ENCODE measurements around the gene OGFOD3. TPM values are rescaled to one million over a fixed set of nuclear protein-coding genes. Genes with fewer than 3 reads are reported as not detected.
"Not testable (repeated sequence)": the region's sequence is repeated elsewhere in the genome, so short reads cannot be mapped to it uniquely, and the experiment has no call there.

The OGFOD3 gene
- total RNA-seq, 2 donors from 2014 or later = 24.9 to 27.4 TPM

DNA sequence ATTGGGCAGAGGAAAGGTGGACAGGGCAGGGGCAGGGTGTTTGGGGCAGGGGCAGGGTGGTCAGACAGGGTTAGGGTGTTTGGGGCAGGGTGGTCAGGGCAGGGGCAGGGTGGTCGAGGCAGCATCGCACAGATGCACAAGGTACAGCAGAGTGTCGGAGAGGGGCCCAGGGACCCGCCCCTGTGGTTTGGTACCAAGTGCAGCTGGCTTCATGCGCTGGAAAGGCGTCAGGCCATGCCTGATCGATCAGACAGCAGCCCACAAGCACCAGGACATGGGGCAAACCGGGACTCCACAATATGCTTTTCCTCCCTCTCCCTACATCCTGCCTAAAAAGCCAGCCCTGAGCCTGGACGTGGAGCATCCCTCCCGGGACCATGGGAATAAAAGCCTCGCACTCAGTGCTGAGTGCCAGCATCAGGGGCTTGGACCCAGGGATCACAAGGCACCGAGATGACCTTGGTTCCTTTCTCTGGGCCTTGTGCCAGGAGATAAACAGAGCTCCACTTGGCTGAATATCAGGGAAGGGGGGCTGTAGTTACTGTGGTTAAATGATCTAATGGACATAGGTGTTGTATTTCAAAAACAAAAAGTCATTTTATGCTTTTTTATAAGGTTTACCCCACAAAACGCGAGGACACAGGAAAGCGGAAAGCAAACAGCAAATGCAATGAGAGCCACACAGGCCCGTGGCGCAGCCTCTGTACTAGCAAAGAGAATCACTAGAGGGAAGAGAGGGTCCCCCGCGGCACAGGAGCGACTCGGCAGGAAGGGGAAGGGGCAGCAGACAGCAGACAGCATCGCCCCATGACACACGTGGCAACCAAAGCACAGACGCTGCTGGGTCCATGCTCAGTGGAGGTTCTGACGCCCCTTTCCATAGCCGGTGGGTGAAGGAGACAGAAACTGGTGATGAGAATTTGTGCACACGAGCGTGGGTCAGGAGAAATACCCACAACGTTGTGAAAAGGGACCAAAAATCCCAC, 5.6 kb downstream of the OGFOD3 start:
- ATAC-seq (ENCODE audit: insufficient number of reproducible peaks, low FRiP score, low read depth) = no peak
- Histone ChIP-seq H3K4me1 (ENCODE audit: control insufficient read depth in 1 of 2, low read depth in 2 of 2) (peaks cover 4% of the 10 kb centered on the region in 2 donors), H3K27ac (no peak overlapping the region)

DNA sequence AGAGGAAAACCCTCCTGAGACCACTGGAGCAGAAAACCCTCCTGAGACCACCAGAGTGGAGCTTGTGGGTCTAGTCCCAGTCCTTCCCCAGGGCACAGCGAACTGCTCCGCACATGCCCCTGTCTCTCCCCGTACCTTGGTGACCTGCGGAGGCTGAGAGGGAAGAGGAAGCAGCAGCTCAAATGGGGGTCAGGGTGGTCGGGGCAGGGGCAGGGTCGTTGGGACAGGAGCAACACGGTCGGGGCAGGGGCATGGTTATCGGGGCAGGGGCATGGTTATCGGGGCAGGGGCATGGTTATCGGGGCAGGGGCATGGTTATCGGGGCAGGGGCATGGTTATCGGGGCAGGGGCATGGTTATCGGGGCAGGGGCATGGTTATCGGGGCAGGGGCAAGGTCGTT, 6.3 kb downstream of the OGFOD3 start:
- not testable (repeated sequence) for H3K36me3 ChIP-seq; H3K4me1 ChIP-seq (ENCODE audit: control insufficient read depth in 1 of 2, low read depth in 2 of 2); H3K27me3 ChIP-seq (replicated peaks; ENCODE audit: insufficient read depth); H3K27ac ChIP-seq; DNase-seq (ENCODE audit: low spot score); H3K9me3 ChIP-seq; ATAC-seq (ENCODE audit: insufficient number of reproducible peaks, low FRiP score, low read depth); H3K4me3 ChIP-seq

More for the DNA sequence above, 5.6 kb downstream of the OGFOD3 start:
- Histone ChIP-seq H3K9me3 (no peaks in the 10 kb centered on the region), H3K36me3 (peaks cover 3% of the 10 kb centered on the region), H3K4me3 (no peak overlapping the region), H3K27me3 (replicated peaks; ENCODE audit: insufficient read depth) (no peaks in the 10 kb centered on the region)
- DNase-seq (ENCODE audit: low spot score) = no peak
- TF ChIP-seq, protein P1, sequence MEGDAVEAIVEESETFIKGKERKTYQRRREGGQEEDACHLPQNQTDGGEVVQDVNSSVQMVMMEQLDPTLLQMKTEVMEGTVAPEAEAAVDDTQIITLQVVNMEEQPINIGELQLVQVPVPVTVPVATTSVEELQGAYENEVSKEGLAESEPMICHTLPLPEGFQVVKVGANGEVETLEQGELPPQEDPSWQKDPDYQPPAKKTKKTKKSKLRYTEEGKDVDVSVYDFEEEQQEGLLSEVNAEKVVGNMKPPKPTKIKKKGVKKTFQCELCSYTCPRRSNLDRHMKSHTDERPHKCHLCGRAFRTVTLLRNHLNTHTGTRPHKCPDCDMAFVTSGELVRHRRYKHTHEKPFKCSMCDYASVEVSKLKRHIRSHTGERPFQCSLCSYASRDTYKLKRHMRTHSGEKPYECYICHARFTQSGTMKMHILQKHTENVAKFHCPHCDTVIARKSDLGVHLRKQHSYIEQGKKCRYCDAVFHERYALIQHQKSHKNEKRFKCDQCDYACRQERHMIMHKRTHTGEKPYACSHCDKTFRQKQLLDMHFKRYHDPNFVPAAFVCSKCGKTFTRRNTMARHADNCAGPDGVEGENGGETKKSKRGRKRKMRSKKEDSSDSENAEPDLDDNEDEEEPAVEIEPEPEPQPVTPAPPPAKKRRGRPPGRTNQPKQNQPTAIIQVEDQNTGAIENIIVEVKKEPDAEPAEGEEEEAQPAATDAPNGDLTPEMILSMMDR (IDR thresholded peaks at IDR 0.05) = no peak

DNA sequence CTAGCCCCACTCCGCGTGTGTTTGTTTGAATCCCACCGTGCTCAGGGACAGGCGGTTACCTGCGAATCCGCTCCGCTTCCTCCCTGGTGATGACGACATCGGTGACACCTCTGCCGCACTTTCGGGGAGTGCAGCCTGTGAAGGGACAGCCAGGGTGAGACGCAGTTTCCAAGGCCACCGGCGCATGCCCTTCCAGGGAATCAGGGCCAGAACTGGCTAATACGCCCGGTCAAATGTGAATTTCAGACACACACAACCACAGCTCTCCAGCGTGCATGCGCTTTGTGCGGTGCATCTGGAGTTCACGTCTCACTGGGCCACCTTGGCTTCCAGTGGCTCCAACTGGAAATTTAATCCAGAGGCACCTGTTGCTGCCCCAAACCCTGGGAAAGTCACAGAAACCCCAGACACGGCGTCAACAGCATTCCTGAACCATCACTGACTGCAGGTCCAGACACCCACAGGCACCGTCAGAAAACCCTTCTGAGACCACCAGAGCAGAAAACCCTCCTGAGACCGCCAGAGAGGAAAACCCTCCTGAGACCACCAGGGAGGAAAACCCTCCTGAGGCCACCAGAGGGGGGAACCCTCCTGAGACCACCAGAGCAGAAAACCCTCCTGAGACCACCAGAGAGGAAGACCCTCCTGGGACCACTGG, 6.9 kb downstream of the OGFOD3 start:
- no peak for DNase-seq (ENCODE audit: low spot score)
- TF ChIP-seq, protein P1 (IDR thresholded peaks at IDR 0.05) = no peak
- Histone ChIP-seq H3K4me1 (ENCODE audit: control insufficient read depth in 1 of 2, low read depth in 2 of 2) (no peaks in the 10 kb centered on the region), H3K9me3 (no peaks in the 10 kb centered on the region), H3K36me3 (peaks cover 3% of the 10 kb centered on the region), H3K27ac (no peak overlapping the region), H3K4me3 (no peak overlapping the region), H3K27me3 (replicated peaks; ENCODE audit: insufficient read depth) (no peaks in the 10 kb centered on the region)
- no peak for ATAC-seq (ENCODE audit: insufficient number of reproducible peaks, low FRiP score, low read depth)

DNA sequence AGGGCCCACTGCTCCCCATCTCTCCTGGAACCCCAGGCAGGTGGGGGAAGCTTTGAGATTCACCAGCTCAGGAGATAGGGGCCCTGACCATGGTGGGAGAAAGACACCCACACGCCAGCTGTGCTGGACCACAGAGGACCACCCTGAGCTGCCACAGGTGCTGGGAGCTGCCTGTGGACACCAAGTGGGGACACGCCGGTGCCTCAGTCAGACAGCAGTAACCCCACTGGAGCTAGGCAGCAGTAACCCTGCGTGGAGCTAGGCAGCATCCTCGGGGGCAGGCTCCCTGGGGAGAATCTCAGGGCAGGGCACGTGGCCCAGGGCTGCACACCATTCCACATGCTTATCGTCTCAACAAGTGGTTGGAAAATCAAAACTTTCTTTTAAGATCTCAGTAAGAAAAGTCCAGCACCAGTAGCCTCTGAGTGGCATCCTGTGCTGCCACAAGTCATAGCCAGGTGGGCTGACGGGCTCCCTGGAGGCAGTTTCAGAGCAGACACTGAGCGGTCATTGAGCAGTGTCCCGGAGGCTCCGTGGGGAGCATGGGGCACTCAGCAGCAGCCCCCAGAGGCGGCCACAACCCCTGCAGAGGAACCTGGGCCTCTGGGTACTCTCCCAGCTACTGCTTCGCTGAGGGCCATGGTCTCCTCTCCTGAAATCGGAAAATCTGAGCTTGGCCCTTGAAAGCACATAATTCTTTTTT, 8.2 kb downstream of the OGFOD3 start:
- Histone ChIP-seq H3K27ac (no peak overlapping the region), H3K4me1 (ENCODE audit: control insufficient read depth in 1 of 2, low read depth in 2 of 2) (no peaks in the 10 kb centered on the region), H3K36me3 (peaks cover 3% of the 10 kb centered on the region), H3K9me3 (no peaks in the 10 kb centered on the region), H3K4me3 (no peak overlapping the region), H3K27me3 (replicated peaks; ENCODE audit: insufficient read depth) (no peaks in the 10 kb centered on the region)
- ATAC-seq (ENCODE audit: insufficient number of reproducible peaks, low FRiP score, low read depth) (no peak), DNase-seq (ENCODE audit: low spot score) (no peak)
- TF ChIP-seq, protein P1 (IDR thresholded peaks at IDR 0.05) = no peak

DNA sequence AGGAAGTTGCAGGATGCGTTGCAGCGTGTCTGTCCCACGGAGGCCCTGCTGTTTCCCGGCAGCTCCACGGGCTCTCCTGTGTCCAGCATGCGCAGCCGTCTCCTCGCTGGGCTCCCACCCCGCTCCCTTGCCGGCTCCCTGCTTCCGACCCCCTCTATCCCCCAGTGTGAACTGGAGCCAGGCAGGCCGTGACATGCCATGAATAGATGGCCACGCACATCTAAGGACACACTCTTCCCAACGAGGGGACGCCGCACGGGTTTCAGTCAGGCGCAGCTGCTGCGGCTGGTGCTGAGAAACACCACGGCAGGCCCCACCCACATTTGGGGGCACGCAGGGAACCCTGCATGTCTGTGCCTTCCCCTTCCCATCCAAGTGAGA, 9.5 kb downstream of the OGFOD3 start:
- H3K4me3 ChIP-seq = no peak overlapping the region
- H3K4me1 ChIP-seq (ENCODE audit: control insufficient read depth in 1 of 2, low read depth in 2 of 2) = no peaks in the 10 kb centered on the region
- no peak for ATAC-seq (ENCODE audit: insufficient number of reproducible peaks, low FRiP score, low read depth)
- H3K9me3 ChIP-seq = no peaks in the 10 kb centered on the region
- no peaks in the 10 kb centered on the region for H3K27me3 ChIP-seq (replicated peaks; ENCODE audit: insufficient read depth)
- no peak for DNase-seq (ENCODE audit: low spot score)
- no peak overlapping the region for H3K27ac ChIP-seq
- TF ChIP-seq, protein P1 (IDR thresholded peaks at IDR 0.05) = no peak
- H3K36me3 ChIP-seq = peaks cover 7% of the 10 kb centered on the region

All from thoracic aorta (tissue), 2 donors.